Lower lobe of right lung (tissue), 2 donors: ENCODE results near the gene C11orf71. TPM values are rescaled to one million over a fixed set of nuclear protein-coding genes. Genes with fewer than 3 reads are reported as not detected.

ENCODE experiments used
- ATAC-seq, 2 donors: fragments of 200-7000 bp; cut with Tn5 transposase; one replicate each; pipeline ENCODE4 v1.9.1; 2020 to 2022; ENCODE audit warnings: mild to moderate bottlenecking in 2 of 2, moderate library complexity in 2 of 2
- DNase-seq: peaks from one replicate; pipeline ENCODE4 v3.0.0-alpha.2; 2020
- H3K27ac ChIP-seq: fragments of 200-600 bp; one replicate; pipeline ENCODE4 v1.8.0; 2022
- H3K27me3 ChIP-seq: fragments of 200-600 bp; one replicate; pipeline ENCODE4 v1.8.0; 2022; ENCODE audit warnings: low read depth
- H3K36me3 ChIP-seq: fragments of 200-600 bp; one replicate; pipeline ENCODE4 v1.8.0; 2022; ENCODE audit warnings: mild to moderate bottlenecking
- H3K4me1 ChIP-seq: fragments of 200-600 bp; one replicate; pipeline ENCODE4 v1.8.0; 2022
- H3K4me3 ChIP-seq: fragments of 200-600 bp; one replicate; pipeline ENCODE4 v1.8.0; 2022; ENCODE audit warnings: mild to moderate bottlenecking
- H3K9me3 ChIP-seq: fragments of 200-600 bp; one replicate; pipeline ENCODE4 v1.8.0; 2022
- CTCF ChIP-seq: fragments of 200-600 bp; IDR thresholded peaks from one replicate; pipeline ENCODE4 v1.8.0; 2022; ENCODE audit warnings: antibody characterized with exemption, mild to moderate bottlenecking
- intact Hi-C: fragments of 100-400 bp; cut with DNase I; formaldehyde crosslinking; loops from one replicate; pipeline ENCODE4 v1.11.0; 2022
- total RNA-seq: library from RNA; stranded (reverse); fragmentation: NEBNext Ultra II Directional; extraction: Animal tissue kit (Norgen Biotek cat#: 25700); gene quantifications from one replicate; pipeline ENCODE4 v1.2.1, GENCODE V29; 2021
- donor health status: DM: no; HTN: yes; CAD: no; lungs with severe emphysema.

The C11orf71 gene
- total RNA-seq, 1 donor from 2014 or later, result 8.7 TPM

GRCh38 chr11:114350022-114350421, 50.3 kb downstream of the C11orf71 start:
- Histone ChIP-seq H3K27ac (no peak overlapping the region), H3K27me3 (no peaks in the 10 kb centered on the region), H3K4me1 (no peaks in the 10 kb centered on the region), H3K9me3 (no peaks in the 10 kb centered on the region), H3K36me3 (no peaks in the 10 kb centered on the region), H3K4me3 (no peak overlapping the region)
- ATAC-seq (no peak), DNase-seq (no peak)
- intact Hi-C loops, result no loop called here
- TF ChIP-seq CTCF, result no peak

Other genes starting within 250 kb of the C11orf71 start
- gene NNMT, start 104.1 kb downstream of the C11orf71 start, total RNA-seq, result 162 TPM
- gene RBM7, start 155 bp upstream of the C11orf71 start, total RNA-seq, result 25.8 TPM
- 67.5 TPM for gene REXO2, start 39.0 kb upstream of the C11orf71 start, total RNA-seq
- not detected for gene NXPE1, start 159.4 kb upstream of the C11orf71 start, total RNA-seq
- not detected for gene NXPE4, start 195.3 kb upstream of the C11orf71 start, total RNA-seq